NCI-H146 (cell line): ENCODE data around the gene TMEM11.

Experiments used
- DNase-seq: peaks from one replicate; lab custom pipeline; 2025; lab: John Stamatoyannopoulos, UW

Gene TMEM11

GRCh38 chr17:21161498-21162393 is 52.2 kb downstream of the TMEM11 start:
- no peak for DNase-seq

- no peak for DNase-seq
These were observed 53.6 kb downstream of the TMEM11 start for GRCh38 chr17:21160401-21160800.

GRCh38 chr17:21157586-21158370 is 56.2 kb downstream of the TMEM11 start:
- DNase-seq = no peak

GRCh38 chr17:21152731-21153130 is 61.2 kb downstream of the TMEM11 start:
- DNase-seq = no peak

GRCh38 chr17:21149621-21150020 is 64.3 kb downstream of the TMEM11 start:
- DNase-seq = no peak
